COLO668 (cell line): ENCODE results near the gene SYT17.

Experiments used
- DNase-seq: peaks from one replicate; lab custom pipeline; 2025; ENCODE audit not compliant: unreplicated experiment; lab: John Stamatoyannopoulos, UW

The SYT17 gene, protein sequence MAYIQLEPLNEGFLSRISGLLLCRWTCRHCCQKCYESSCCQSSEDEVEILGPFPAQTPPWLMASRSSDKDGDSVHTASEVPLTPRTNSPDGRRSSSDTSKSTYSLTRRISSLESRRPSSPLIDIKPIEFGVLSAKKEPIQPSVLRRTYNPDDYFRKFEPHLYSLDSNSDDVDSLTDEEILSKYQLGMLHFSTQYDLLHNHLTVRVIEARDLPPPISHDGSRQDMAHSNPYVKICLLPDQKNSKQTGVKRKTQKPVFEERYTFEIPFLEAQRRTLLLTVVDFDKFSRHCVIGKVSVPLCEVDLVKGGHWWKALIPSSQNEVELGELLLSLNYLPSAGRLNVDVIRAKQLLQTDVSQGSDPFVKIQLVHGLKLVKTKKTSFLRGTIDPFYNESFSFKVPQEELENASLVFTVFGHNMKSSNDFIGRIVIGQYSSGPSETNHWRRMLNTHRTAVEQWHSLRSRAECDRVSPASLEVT

GRCh38 chr16:19167710-19168370, at the start of gene SYT17:
Gene SYT17, plus strand, starts transcription at chr16:19168240. Its CDS starts 407 bp downstream, at chr16:19168647.
- DNase-seq = peak; percentile 93

DNA sequence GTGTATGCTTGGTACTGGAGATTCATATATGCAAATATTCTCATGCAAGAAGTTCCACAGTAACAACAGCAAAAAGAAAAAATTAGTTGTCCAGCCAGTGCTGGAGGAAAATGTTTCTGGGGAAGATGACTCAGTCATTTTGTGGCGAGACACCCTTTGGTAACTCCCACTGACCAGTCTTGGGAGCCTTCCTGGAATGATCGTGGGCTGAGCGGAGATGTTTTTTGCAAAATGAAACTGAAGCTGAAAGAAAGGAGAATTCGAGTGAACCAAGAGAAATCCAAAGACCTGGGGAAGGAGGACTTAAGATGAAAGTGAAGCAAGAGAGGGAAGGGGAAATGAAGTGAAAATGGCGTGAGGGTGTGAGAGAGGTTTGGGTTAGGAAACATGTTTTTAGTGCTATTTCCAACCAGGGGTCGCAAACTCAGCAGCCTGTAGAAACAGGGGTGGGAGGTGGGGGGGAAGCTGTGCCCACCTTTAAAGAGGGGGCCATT, 49.1 kb upstream of the SYT17 start:
- DNase-seq = no peak

- DNase-seq = no peak
These were observed 48.5 kb upstream of the SYT17 start for GRCh38 chr16:19119564-19119963.

- DNase-seq = peak; percentile 6
These were observed 44.4 kb upstream of the SYT17 start for GRCh38 chr16:19123535-19124178.

DNA sequence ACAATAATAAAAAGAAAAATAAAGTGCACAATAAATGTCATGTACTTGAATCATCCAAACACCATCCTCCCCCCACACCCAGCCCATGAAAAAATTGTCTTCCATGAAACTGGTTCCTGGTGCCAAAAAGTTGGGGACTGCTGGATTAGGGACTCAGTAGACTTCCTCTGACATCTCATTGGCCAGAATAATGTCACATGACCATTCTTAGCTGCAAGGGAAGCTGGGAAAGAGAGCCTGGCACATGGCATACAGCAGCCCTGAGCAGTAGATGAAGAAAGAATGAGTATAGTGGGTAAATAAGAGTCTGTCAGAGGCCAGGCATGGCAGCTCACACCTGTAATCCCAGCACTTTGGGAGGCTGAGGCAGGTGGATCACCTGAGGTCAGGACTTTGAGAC, 41.7 kb upstream of the SYT17 start:
- DNase-seq = no peak

DNA sequence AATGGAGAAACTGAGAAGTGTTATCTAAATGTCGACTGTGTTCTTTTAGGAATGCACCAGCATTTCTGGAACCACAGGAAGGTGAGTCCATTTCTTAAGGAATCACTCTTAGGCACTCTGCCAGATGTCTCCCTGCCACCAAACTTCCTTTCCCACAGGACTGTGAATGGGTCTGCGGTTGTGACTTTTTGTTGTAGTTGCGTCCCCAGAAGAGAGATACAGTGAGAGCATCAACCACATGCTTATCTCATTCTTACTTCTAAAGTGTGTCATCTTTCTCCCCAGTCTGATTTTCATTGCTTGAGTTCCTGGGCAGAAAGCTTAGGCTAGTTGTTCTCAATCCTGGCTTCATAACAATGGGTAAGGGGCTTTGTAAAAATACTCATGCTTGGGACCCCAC, 40.8 kb upstream of the SYT17 start:
- DNase-seq = no peak

- no peak for DNase-seq
These were observed 40.3 kb upstream of the SYT17 start for GRCh38 chr16:19127674-19128131.

GRCh38 chr16:19128454-19129200, 39.4 kb upstream of the SYT17 start:
- no peak for DNase-seq

DNA sequence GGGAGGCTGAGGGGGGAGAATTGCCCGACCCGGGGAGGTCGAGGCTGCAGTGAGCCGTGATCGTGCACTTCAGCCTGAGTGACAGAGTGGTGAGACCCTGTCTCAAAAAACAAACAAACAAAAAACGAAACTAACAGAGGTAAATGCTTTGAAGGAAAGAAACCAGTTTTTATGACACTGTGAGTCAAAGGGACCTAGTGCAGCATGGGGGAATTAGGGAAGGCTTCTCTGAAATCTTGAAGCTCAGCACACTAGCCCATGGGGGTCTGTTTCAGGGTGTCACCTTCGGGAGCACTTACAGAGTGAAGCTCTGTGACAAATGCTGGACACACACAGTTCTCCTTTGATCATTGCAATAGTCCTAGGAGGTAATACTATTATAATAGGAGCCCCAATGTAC, 37.7 kb upstream of the SYT17 start:
- DNase-seq = no peak

DNA sequence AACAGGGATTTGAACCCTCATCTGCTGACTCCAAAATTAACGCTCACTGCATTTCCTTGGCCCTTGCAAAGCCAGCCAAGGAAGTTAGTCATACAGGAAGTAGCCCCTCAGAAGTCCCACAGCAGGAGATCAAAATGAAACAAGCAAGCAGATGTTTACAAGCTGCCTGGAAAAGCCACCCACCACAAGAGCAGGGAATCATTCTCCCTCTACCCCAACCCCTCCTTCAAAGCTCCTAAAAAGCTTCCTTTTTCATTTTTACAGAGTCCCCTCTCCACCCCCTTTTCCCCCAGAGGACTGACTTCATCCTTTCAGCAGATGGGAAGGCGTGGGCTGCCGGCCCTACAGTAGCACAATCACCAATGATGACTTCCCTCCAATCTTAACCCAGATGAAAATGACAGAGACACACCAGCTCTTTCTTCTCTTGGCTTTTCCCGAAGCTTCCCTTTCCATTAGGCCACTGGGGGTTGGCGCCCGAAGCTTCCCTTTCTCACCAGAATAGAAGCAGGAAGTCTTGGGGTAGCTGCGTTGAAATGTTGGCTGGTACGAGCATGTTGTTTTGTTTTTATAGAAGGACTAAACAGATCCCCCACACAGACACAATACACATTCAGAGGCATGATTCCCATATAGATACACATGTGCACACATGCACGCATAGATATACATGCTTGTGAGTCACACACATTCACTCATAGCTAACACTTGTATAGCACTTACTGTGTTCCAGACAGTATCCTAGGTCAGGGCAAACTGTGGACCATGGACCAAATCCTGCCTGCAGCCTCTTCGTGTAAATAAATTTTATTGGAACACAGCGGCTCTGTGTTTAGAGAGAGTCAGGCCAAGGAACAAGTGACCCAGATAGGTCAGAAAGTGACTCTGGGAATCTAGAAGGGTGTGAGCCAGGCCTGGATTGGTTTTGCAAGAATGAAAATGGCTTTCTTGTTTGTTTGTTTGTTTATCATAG, 36.9 kb upstream of the SYT17 start:
- DNase-seq = no peak

- no peak for DNase-seq
These were observed 36.2 kb upstream of the SYT17 start for GRCh38 chr16:19131825-19132218.

- DNase-seq = no peak
These were observed 35.8 kb upstream of the SYT17 start for GRCh38 chr16:19132255-19132654.

GRCh38 chr16:19132898-19133297, 35.1 kb upstream of the SYT17 start:
- no peak for DNase-seq

GRCh38 chr16:19133600-19133999, 34.4 kb upstream of the SYT17 start:
- DNase-seq = no peak

- DNase-seq = no peak
These were observed 32.7 kb upstream of the SYT17 start for GRCh38 chr16:19135201-19135842.

DNA sequence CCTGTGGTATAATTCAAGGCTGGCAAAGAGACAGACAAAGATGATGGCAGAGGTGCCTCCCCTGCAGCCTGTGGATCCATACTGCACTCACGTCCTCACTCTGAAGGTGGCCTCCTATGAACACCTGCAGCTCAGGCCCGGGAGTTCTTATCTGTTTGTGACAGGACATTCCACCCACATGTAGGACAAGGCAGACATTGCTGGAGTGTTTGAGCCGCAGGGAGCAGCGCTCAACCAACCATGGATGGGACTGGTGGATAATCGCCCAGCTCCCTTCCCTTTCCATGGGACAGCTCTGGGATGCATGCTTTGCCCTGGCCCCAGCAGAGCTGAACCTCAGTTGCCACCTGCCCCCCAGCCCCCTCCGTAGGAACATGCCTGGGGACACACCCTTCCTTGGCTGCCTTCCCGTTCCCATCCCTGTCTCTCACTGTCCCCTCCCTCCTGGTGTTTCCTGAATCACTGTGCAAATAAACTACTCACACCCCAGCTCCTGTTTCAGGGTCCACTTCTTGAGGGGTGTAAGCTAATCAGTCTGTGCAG, 32.1 kb upstream of the SYT17 start:
- peak; percentile 73 for DNase-seq

GRCh38 chr16:19136549-19137196, 31.4 kb upstream of the SYT17 start:
- peak; percentile 7 for DNase-seq
